HS-5 (cell line): ENCODE results near the gene CCDC121.
"Not testable (repeated sequence)": the region's sequence is repeated elsewhere in the genome, so short reads cannot be mapped to it uniquely, and the experiment has no call there.

Experiments
- DNase-seq: peaks from one replicate; pipeline ENCODE4 v3.0.0-alpha.2; 2012; ENCODE audit warnings: low read depth

CCDC121 gene

DNA sequence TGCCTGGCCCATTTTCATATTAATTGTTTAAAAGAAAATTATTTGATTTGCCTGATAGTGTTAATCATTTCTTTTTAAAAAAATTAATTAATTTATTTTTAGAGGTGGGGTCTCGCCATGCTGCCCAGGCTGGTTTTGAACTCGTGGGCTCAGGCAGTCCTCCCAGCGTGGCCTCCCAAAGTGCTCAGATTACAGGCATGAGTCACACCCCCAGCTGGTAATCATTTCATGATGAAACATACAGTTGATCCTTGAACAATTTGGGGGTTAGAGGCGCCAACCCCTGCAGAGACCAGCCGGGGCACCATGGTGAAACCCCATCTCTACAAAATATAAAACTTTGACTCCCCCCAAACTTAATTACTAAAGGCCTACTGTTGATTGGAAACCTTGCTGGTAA is 8.0 kb upstream of the CCDC121 start:
- DNase-seq: no peak

DNA sequence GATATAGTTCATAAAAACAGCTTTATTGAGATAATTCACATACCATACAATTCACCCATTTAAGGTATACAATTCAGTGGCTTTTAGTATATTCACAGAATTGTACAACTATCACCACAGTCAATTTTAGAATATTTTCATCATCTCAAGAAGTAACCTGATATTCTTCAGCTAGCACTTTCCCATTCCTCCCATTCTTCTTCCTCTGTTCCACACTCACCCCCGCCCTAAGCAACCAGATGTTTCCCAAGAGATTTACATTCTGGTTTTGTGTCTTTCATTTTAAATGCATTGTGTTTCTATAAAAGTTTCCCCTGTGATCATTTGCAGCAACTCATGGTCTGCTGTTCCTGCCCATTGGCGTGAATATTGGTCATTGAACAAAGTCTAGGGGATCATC is 5.5 kb upstream of the CCDC121 start:
- DNase-seq: no peak

DNA sequence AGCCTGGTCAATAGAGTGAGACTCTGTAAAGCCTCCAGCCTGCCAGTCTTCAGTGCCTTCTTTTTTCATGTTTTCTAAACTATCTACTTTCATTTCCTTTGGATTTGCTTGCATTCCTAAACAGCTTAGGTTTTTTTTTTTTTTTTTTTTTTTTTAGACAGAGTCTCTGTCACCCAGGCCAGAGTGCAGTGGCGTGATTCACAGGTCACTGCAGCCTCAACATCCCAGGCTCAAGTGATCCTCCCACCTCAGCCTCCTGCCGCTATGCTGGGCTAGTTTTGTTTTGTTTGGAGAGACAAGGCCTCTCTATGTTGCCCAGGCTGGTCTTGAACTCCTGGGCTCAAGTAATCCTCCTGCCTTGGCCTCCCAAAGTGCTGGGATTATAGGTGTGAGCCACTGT is 1.4 kb upstream of the CCDC121 start:
- DNase-seq: not testable (repeated sequence)

DNA sequence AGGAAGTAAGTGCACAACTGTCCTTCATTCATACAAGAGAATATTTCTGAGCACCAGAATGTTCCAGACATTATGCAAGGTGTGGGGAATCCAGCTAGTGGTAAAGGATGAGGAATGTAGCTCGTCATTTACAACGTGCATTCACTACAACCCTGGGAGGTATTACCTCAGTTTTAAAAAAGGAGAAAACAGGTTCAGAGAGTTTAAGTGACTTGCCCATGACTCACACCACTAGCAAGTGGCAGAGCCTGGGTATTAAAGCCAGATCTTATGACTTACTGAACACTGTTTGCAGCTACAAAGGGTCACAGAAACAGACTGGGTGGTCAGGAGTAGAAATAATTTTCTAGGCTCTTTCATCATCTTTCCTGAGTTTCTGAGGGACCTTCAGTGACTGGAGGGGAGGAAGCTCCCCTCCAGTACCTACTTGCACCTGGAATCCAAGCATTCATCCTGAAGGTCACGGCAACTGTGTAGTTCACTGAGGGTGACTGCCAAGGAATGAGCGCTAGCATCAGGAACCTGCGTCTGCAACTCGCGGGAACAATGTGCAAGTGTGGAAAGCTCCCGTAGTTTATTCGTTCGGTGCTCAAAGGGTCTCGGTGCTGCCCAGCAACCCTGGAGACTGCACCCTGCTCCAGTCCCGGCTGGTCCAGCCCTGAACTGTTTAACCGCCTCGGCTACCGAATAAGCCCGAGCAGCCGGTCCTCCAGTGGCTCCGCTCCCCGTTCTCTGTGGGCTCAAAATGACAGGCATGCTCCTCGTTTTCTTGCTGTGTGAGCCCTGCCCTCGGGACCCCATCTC is 647 bp downstream of the CCDC121 start:
- DNase-seq: peak; percentile 80

DNA sequence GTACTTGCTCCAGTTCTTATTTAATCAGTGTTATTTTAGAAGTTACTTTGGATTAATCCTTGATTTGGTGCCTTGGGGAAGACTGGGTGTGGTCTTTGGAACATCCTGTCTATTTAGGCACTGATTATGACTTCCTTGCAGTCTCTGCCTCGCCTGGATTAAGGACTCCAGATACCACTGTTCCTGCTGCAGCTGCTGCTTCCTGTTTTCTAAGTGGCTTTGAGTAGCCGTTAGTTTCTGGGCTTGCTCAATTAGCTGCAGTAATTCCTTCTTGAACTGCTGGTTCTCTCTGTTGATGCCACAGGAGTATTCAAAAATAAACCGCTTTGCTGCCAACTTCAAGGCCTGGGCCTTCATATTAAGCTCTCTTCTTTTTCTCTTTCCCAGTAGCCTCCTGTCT is 1.9 kb downstream of the CCDC121 start:
- not testable (repeated sequence) for DNase-seq

DNA sequence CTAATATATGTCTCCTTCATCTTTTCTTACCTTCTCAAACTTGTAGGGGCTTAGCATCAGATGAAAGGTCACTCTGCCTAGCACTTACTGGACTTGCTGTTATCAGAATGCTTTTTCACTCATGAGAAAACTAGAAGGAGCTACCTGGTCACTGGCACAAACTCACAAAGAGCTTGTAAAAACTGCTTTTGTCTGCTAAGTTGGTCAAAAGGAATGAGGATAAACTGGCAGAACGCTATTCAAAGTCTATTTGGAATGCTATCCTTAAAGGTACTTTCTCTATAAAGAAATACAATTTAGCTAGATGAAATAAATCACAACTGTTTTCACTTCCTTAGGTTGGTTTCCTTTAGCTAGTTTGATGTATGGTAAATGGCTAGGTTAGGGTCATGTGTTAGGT is 2.5 kb downstream of the CCDC121 start:
- not testable (repeated sequence) for DNase-seq

DNA sequence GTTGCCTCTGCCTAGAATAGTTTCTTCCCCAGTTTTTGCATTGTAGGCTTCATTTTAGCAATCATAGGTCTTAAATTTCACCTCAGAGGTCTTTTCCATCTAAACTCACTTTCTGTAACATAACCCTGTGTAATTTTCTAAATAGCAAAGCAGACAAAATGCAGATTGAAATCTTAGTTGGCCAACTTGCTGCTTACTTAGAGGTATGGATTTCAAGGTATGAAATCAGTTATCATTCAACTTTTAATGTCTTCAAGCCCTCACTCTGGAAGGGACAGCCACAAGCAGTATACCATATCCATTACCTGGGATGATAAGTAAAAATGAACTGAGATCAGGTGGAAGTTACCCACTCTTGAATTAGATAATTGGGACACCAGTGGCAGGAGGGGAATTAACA is 3.9 kb downstream of the CCDC121 start:
- DNase-seq: no peak

DNA sequence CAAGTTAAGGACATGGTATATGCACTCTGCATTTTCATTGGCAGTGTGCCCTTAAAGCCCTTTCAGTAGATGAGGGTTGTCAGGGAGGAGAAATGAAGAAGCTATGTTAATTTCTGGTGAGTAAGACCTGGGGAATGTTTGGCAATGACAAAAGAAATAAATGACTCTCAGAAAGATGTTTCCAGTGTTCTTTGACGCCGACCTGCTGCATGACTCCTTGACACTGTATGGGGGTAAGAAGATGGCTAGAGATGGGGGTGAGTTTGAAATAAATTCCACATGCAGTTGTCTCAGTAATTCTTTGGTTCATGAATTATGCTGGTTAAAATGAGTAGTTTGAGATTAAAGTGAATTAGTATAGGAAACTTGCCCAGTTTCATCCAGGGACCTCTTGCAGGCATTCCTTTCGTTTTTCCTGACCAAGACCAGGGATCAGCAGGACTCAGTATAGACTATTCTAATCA is 5.9 kb downstream of the CCDC121 start:
- peak; percentile 70 for DNase-seq

DNA sequence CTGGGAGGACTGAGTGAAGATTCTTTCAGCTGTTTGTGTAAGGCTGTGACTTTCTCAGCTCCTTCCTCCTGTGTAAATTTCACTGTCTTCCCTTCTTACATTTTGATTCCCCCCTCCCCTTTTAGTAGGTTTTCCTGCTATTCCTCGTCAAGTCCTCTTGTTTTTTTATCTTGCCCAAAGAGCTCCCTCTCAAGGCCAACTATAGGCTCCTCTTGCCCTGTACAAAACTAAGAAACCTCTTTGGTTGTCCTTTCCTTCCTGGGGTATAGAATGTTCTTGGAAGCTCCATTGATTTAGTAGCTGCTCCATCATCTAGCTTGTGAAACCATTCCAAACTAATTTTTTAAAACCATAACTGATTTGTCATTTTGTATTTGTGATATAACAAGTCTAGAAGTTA is 7.3 kb downstream of the CCDC121 start:
- DNase-seq: no peak

DNA sequence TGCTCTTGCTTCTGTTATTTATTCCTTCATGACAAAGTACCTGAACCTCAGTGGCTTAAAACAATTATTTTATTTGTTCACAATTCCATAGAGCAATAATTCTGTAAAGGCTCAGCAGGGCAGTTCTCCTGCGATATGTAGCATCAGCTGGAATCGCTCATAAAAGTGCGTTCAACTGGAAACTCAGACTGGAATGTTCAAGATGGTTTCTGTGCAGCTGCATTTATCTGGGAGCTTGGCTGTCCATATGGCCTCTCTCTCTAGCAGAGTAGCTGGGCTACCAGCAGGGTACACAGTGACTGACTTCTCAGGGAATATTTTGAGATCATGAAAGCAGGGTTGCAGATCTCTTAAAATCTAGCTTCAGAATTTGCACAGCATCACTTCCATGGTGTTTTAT is 13.5 kb downstream of the CCDC121 start:
- no peak for DNase-seq

DNA sequence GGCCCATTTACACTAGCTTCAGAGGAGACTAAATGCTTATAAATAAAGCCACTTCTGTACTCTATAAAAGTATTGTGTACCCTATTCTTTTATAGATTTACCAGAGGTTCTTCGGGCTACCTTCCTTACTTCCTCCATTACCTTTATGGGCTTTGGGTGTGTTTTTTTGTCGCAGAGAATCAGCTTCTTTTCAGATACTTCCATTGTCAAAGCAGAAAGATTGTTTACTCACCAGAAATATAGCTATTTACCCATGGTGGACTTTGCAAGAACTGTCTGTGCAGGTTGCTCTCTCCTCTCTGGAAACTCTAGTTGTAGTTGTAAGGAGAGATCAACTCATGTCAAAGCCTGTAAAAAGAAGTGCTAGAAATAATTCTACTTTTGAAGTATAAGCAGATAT is 14.8 kb downstream of the CCDC121 start:
- DNase-seq: no peak

DNA sequence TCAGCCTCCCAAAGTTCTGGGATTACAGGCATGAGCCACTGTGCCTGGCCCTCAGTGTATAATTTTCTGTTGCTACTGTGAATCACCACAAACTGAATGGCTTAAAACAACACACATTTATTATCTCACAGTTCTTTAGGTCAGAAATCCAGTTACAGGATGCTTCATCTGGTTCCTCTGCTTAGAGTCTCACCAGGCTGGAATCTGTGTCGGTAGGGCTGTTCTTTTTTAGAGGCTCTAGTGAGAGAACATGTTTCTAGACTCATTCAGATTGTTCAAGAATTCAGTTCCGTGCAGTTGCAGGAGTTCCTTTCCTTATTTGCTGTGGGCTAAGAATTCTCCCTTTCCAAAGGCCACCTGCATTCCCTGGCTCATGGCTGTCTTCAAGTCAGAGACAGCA is 22.2 kb downstream of the CCDC121 start:
- DNase-seq: no peak

DNA sequence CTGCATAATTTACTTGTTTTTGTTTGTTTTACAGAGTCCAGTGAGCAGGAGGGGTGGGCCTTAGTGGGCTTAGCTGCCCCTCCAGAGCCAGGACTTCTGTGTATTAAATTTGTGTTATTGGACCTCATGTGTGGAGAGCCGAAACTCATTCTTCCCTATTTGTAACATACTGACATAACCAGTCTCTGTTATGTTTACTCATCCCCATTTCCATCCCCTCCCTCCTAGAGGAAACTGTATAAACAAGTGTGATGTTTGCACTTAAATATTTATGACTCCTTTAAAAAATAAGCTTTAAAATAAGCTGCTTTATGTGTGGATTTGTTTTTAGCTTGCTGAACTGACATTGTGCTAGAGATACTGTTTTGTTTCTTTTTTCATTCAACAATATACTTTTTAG is 32.2 kb downstream of the CCDC121 start:
- DNase-seq: no peak

DNA sequence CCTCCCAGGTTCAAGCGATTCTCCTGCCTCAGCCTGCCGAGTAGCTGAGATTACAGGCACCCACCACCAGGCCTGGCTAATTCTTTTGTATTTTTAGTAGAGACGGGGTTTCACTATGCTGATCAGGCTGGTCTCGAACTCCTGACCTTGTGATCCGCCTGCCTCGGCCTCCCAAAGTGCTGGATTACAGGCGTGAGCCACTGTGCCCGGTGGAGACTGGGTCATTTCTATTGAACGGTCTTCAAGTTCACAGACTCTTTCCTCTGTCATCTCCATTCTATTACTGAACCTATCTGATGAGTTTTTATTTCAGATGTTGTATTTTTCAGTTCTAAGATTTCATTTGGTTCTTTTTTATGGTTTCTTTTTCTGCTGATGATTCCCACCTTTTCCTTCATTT is 33.4 kb downstream of the CCDC121 start:
- DNase-seq: not testable (repeated sequence)

DNA sequence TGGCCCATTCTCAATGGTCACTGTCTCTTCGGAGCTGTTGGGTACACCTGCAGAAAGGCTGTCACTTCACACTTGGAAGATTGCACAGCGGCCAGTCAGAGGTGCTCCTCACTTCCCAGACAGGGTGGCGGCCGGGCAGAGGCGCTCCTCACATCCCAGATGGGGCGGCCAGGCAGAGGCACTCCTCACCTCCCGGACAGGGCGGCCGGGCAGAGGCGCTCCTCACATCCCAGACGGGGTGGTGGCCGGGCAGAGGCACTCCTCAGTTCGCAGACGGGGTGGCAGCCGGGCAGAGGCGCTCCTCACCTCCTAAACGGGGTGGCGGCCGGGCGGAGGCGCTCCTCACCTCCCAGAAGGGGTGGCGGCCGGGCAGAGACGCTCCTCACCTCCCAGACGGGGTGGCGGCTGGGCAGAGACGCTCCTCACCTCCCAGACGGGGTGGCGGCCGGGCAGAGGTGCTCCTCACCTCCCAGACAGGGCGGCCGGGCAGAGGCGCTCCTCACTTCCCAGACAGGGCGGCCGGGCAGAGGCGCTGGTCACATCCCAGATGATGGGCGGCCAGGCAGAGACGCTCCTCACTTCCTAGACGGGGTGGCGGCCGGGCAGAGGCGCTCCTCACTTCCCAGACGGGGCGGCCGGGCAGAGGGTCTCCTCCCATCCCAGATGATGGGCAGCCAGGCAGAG is 34.6 kb downstream of the CCDC121 start:
- not testable (repeated sequence) for DNase-seq

DNA sequence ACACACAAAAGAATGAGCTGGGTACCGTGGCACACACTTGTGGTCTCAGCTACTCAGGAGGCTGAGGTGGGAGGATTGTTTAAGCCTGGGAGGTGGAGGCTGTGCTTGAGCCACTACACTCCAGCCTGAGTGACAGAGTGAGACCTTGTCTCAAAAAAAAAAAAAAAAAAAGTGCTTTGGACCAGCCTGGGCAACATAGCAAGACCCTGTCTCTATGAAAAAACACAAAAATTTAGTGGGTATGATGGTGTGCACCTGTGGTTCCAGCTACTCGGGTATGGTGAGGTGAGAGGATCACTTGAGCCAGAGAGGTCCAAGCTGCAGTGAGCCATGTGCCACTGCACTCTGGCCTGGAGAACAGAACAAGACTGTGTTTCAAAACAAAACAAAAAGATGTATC is 35.6 kb downstream of the CCDC121 start:
- no peak for DNase-seq

DNA sequence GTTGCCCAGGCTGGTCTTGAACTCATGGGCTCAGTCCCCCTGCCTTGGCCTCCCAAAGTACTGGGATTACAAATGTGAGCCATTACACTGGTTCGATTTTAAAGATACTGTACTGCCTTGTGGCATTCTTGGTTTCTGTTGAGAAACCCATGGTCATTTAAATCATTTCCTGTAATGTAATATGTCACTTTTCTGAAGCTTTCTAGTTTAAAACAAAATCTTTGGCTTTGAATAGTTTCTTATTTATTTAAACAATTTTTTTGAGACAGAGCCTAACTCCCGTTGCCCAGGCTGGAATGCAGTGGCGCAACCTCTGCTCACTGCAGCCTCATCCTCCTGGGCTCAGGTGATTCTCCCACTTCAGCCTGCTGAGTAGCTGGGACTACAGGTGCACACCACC is 37.1 kb downstream of the CCDC121 start:
- DNase-seq: no peak

DNA sequence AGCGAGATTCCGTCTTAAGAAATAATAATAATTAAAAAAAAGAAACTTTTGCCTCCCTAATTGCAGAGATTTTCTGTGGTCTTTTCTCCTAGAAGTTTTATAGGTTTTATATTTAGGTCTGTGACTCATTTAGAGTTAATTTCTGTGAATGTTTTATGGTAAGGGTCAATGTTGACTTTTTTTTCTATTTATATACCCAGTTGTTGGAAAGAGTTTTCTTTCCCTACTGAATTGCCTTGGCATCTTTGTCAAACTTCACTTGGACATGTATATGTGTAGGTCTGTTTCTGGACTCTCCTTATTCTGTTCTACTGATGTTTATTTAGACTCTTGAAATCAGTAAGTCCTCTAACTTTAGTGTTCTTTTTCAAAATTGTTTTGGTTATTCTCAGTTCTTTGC is 40.5 kb downstream of the CCDC121 start:
- DNase-seq: no peak

DNA sequence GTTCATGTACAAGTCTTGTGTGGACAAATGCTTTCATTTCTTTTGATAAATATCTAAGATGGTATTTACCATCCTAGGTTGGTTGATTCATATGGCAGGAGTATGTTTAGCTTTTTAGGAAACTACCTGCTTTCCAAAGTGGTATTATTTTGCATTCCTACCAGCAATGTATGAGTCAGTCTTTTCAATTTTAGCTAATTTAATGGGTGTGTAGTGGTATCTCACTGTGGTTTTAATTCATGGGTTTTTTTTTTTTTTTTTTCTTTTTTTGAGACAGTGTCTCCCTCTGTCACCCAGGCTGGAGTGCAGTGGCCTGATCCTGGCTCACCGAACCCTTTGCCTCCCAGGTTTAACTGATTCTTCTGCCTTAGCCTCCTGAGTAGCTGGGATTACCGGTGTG is 41.8 kb downstream of the CCDC121 start:
- no peak for DNase-seq

DNA sequence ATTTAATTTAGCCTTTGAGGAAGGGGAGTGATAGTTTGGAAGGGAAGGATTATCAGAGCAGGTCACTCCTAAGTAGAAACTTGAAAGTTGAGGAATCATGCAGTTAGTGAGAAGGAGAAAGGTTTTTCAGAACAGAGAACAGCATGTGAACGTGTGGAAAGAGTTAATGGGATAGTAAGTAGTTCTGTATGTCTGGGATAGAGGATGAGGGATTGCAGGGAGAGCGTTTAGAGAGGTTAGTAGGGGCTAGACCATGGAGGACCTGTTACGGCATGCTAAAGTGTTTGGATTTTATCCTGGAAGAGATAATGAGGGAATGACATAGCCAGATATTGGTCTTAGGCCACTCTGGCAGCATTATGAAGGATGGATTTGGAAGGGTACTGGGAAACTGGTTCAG is 44.2 kb downstream of the CCDC121 start:
- DNase-seq: no peak

DNA sequence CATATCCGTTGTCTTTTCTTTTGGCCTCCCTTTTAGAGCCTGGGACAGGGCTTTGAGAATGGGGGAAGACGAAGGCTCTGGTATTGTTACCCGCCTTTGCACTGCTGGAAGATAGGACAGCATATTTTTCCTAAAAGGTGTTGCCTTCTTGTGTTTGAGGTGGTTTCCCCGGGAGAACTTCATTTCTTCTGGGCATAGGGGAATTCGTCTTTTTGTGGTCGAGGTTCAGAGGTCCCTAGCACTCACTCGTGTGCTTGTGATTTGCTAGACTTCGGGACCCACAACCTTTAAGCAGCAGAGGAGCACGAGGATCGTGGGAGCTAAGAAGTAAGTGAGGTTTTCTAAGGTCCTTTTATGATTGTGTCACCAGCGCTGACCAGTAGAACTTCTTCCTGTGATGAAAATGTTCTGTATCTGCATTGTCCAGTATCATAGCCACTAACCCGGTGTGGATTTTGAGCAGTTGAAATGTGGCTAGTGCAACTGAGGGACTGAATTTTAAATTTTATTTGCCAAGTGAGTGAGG is 45.4 kb downstream of the CCDC121 start:
- no peak for DNase-seq

DNA sequence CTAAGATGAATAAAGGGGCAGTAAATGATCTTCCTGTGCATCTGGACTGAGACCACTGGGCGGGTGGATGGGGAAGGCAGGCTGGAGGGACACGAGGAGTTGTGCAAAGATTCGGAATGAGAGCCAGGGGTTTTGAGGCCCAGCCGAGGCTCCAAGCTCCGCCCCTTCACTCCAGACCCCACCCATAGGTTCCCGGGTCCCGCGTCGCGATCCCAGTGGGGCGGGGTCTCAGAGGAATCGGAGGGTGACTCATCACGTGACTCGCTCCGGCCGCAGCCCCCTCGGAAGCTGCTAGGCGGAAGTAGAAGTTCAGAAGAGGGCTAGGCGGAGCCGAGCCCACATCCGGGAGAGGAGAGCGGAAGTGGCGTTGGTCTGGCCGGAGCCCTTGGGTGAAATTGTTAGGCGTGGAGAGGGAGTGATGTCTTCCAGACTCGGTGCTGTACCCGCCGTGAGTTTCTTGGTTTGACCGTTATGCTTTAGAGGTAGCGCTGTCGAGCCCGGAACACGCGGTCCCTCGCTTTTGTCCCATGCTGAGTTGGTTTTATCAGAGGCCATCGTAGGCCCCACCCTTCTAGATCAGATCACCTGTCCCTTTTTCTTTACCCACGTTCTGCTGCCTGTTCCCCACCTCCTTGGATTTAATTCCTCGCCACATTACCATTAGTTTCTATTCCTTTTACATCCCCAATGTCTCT is 46.0 kb downstream of the CCDC121 start, which contains the start of gene ZNF512:
ZNF512 (plus strand) TSS at position 348 of the 695 bp plus-strand sequence; CDS start at position 419, 71 bp downstream.
- peak; percentile 60 for DNase-seq
